SU-DHL-6 (cell line): ENCODE measurements around the gene ZNF333.

Experiments used
- H2AFZ ChIP-seq: fragments of 200-600 bp; sonication (generic); 2 replicates; pipeline ENCODE4 v1.6.1; 2014; ENCODE audit warnings: low read depth, mild to moderate bottlenecking, moderate library complexity, mixed read lengths, antibody characterized with exemption, low read length; ENCODE audit not compliant: severe bottlenecking
- H3F3A ChIP-seq: fragments of 200-600 bp; shearing (Covaris generic); 2 replicates; pipeline ENCODE4 v1.6.0; 2016; ENCODE audit warnings: antibody characterized with exemption, mild to moderate bottlenecking; ENCODE audit not compliant: insufficient read depth
- H3K27ac ChIP-seq: fragments of 200-600 bp; sonication (generic); 2 replicates; pipeline ENCODE4 v1.5.1; 2016; ENCODE audit warnings: low read depth, mild to moderate bottlenecking, low read length, moderate library complexity, mixed read lengths
- H3K27me3 ChIP-seq: fragments of 200-600 bp; sonication (generic), shearing (Covaris generic); 2 replicates; pipeline ENCODE4 v1.6.0; 2014; ENCODE audit warnings: mild to moderate bottlenecking, low read length
- H3K36me3 ChIP-seq: fragments of 200-600 bp; sonication (generic); 2 replicates; pipeline ENCODE4 v1.6.1; 2014; ENCODE audit warnings: mild to moderate bottlenecking, low read length, mixed read lengths
- H3K4me2 ChIP-seq: fragments of 300-600, 200-600 bp; shearing (Covaris generic), sonication (generic); 2 replicates; pipeline ENCODE4 v1.6.0; 2014; ENCODE audit warnings: low read length, low read depth, mild to moderate bottlenecking; ENCODE audit not compliant: poor library complexity, severe bottlenecking
- H3K4me3 ChIP-seq: fragments of 200-600 bp; sonication (generic); 2 replicates; pipeline ENCODE4 v1.5.1; 2014; ENCODE audit warnings: antibody characterized with exemption, low read length, mild to moderate bottlenecking, mixed read lengths; ENCODE audit not compliant: insufficient read depth, poor library complexity, severe bottlenecking
- H3K79me2 ChIP-seq: fragments of 200-600 bp; sonication (generic); 2 replicates; pipeline ENCODE4 v1.6.1; 2014; ENCODE audit warnings: mild to moderate bottlenecking, low read length, moderate library complexity; ENCODE audit not compliant: insufficient read depth
- H3K9ac ChIP-seq: fragments of 200-600 bp; sonication (generic); 2 replicates; pipeline ENCODE4 v1.7.0; 2014; ENCODE audit warnings: mild to moderate bottlenecking, low read length
- H3K9me2 ChIP-seq: fragments of 200-600 bp; sonication (generic); replicated peaks from 2 replicates; pipeline ENCODE4 v1.6.1; 2014; ENCODE audit warnings: low read length; ENCODE audit not compliant: insufficient read depth
- H3K9me3 ChIP-seq: fragments of 200-600 bp; sonication (generic); 2 replicates; pipeline ENCODE4 v1.6.1; 2014; ENCODE audit warnings: low read length, mixed read lengths; ENCODE audit not compliant: insufficient read depth
- H4K20me1 ChIP-seq: fragments of 200-600 bp; sonication (generic); 2 replicates; pipeline ENCODE4 v1.6.1; 2014; ENCODE audit warnings: low read depth, mild to moderate bottlenecking, antibody characterized with exemption, low read length, moderate library complexity, mixed read lengths
- EZH2phosphoT487 ChIP-seq: fragments of 200-600 bp; sonication (generic), shearing (Covaris generic); conservative IDR thresholded peaks from 2 replicates; pipeline ENCODE4 v1.6.1; 2018; ENCODE audit warnings: mild to moderate bottlenecking, antibody characterized with exemption, low read length, moderate library complexity, mixed read lengths
- TF ChIP-seq, protein P1 (sequence below): fragments of 200-600 bp; sonication (generic); IDR thresholded peaks from one replicate; pipeline ENCODE4 v1.5.1; 2017; ENCODE audit warnings: antibody characterized with exemption, mild to moderate bottlenecking, low read length, moderate library complexity; ENCODE audit not compliant: insufficient read depth, poor library complexity, severe bottlenecking

ZNF333 gene

DNA sequence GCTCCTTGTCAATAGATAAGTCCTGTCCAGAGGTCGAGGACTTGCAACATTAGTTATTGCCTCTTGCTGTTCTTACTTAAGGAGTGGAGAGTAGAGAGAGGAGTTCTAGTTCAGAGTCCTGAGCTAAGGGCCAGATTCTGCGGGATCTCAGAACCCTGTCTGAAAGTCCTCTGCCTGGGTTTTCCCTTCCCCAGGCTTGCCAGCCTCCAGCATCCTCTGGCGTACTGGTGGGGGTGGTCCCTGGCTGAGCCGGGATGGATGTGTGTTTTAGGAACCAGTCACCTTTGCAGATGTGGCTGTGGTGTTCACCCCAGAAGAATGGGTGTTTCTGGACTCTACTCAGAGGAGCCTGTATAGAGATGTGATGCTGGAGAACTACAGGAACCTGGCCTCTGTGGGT lies 26.0 kb downstream of the ZNF333 start:
- H3K27me3 ChIP-seq = no peaks in the 10 kb centered on the region
- peaks cover 30% of the 10 kb centered on the region for H3K9me3 ChIP-seq
- H3K9me2 ChIP-seq = no peaks in the 10 kb centered on the region
- H3K4me3 ChIP-seq = no peak overlapping the region
- H3K27ac ChIP-seq = no peak overlapping the region
- no peak for TF ChIP-seq EZH2phosphoT487
- TF ChIP-seq, protein P1, sequence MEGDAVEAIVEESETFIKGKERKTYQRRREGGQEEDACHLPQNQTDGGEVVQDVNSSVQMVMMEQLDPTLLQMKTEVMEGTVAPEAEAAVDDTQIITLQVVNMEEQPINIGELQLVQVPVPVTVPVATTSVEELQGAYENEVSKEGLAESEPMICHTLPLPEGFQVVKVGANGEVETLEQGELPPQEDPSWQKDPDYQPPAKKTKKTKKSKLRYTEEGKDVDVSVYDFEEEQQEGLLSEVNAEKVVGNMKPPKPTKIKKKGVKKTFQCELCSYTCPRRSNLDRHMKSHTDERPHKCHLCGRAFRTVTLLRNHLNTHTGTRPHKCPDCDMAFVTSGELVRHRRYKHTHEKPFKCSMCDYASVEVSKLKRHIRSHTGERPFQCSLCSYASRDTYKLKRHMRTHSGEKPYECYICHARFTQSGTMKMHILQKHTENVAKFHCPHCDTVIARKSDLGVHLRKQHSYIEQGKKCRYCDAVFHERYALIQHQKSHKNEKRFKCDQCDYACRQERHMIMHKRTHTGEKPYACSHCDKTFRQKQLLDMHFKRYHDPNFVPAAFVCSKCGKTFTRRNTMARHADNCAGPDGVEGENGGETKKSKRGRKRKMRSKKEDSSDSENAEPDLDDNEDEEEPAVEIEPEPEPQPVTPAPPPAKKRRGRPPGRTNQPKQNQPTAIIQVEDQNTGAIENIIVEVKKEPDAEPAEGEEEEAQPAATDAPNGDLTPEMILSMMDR = no peak
- no peak overlapping the region for H2AFZ ChIP-seq
- no peaks in the 10 kb centered on the region for H4K20me1 ChIP-seq
- no peak overlapping the region for H3K4me2 ChIP-seq
- H3K9ac ChIP-seq = no peak overlapping the region
- H3K79me2 ChIP-seq = no peaks in the 10 kb centered on the region
- no peaks in the 10 kb centered on the region for H3F3A ChIP-seq
- H3K36me3 ChIP-seq = peaks cover 25% of the 10 kb centered on the region

DNA sequence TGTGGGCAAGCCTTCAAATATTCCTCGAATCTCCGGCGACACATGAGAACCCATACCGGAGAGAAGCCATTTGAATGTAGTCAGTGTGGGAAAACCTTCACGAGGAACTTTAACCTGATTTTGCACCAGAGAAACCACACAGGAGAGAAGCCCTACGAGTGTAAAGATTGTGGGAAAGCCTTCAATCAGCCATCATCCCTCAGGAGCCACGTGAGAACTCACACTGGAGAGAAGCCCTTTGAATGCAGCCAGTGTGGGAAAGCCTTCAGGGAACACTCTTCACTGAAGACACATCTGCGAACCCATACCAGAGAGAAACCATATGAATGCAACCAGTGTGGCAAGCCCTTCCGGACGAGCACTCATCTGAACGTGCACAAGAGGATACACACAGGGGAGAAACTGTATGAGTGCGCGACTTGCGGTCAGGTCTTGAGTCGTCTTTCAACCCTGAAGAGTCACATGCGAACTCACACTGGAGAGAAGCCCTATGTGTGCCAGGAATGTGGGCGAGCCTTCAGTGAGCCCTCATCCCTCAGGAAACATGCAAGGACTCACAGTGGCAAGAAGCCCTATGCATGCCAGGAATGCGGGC lies 28.8 kb downstream of the ZNF333 start:
- no peak overlapping the region for H3K9ac ChIP-seq
- H2AFZ ChIP-seq = no peak overlapping the region
- no peaks in the 10 kb centered on the region for H3K79me2 ChIP-seq
- H4K20me1 ChIP-seq = no peaks in the 10 kb centered on the region
- no peaks in the 10 kb centered on the region for H3K27me3 ChIP-seq
- H3K4me2 ChIP-seq = no peak overlapping the region
- no peaks in the 10 kb centered on the region for H3F3A ChIP-seq
- H3K27ac ChIP-seq = no peak overlapping the region
- H3K9me2 ChIP-seq = no peaks in the 10 kb centered on the region
- TF ChIP-seq, protein P1 = no peak
- TF ChIP-seq EZH2phosphoT487 = no peak
- no peak overlapping the region for H3K4me3 ChIP-seq
- peaks cover 30% of the 10 kb centered on the region for H3K9me3 ChIP-seq
- H3K36me3 ChIP-seq = peaks cover 25% of the 10 kb centered on the region

DNA sequence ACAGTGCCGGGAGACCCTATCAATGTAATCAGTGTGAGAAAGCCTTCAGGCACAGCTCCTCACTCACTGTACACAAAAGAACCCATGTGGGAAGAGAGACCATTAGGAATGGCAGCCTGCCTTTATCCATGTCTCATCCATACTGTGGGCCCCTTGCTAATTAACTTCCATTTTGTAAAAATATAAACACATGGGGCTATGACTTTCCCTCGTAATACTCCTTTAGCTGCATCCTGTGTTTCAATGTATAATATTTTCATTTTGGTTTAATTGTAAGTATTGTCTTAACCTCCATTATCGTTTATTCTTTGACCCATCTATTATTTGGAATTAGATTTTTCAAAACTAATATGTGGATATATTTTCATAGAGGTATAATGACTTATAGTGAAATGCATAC lies 29.3 kb downstream of the ZNF333 start:
- H3K27ac ChIP-seq = no peak overlapping the region
- no peak overlapping the region for H2AFZ ChIP-seq
- peaks cover 25% of the 10 kb centered on the region for H3K36me3 ChIP-seq
- no peaks in the 10 kb centered on the region for H3K9me2 ChIP-seq
- H3K9me3 ChIP-seq = peaks cover 30% of the 10 kb centered on the region
- H4K20me1 ChIP-seq = no peaks in the 10 kb centered on the region
- no peak for TF ChIP-seq EZH2phosphoT487
- TF ChIP-seq, protein P1 = no peak
- H3K4me3 ChIP-seq = no peak overlapping the region
- no peak overlapping the region for H3K9ac ChIP-seq
- H3K27me3 ChIP-seq = 0 out of 2 replicates have a peak, but pooled peaks cover 2% of the 10 kb centered on the region
- H3K4me2 ChIP-seq = no peak overlapping the region
- no peaks in the 10 kb centered on the region for H3K79me2 ChIP-seq
- H3F3A ChIP-seq = no peaks in the 10 kb centered on the region
